Upper lobe of left lung (tissue), 6 donors: ENCODE measurements around the gene DIO3. TPM values are rescaled to one million over a fixed set of nuclear protein-coding genes. Genes with fewer than 3 reads are reported as not detected.

Experiments
- ATAC-seq, 2 donors: fragments of 200-7000 bp; cut with Tn5 transposase; one replicate each; pipeline ENCODE4 v1.9.1; 2022; ENCODE audit warnings: mild to moderate bottlenecking in 2 of 2, moderate library complexity in 2 of 2; ENCODE audit not compliant: low FRiP score in 2 of 2
- DNase-seq, 2 donors: peaks; one replicate each; pipeline ENCODE4 v3.0.0-alpha.2; 2019 to 2020
- H3K27ac ChIP-seq, 4 donors: fragments of 200-600 bp; sonication (generic); one replicate each; pipeline ENCODE4 v1.5.1; 2016 to 2019
- H3K27me3 ChIP-seq, 4 donors: fragments of 200-600 bp; sonication (generic); one replicate each; pipeline ENCODE4 v1.5.1; 2017 to 2019
- H3K36me3 ChIP-seq, 4 donors: fragments of 200-600 bp; sonication (generic); one replicate each; pipeline ENCODE4 v1.5.1; 2016 to 2019
- H3K4me1 ChIP-seq, 4 donors: fragments of 200-600 bp; sonication (generic); one replicate each; pipeline ENCODE4 v1.5.1; 2018 to 2019
- H3K4me3 ChIP-seq, 4 donors: fragments of 200-600 bp; sonication (generic); one replicate each; pipeline ENCODE4 v1.5.1; 2017 to 2019; ENCODE audit warnings: mild to moderate bottlenecking in 2 of 4, moderate library complexity in 1 of 4
- H3K9me3 ChIP-seq, 4 donors: fragments of 200-600 bp; sonication (generic); one replicate each; pipeline ENCODE4 v1.5.1; 2018 to 2019
- EP300 ChIP-seq, 4 donors: sonication (generic); formaldehyde crosslinking; IDR thresholded peaks; one replicate each; pipeline ENCODE4 v1.5.1; 2017; ENCODE audit warnings: antibody characterized with exemption in 4 of 4, control low read depth in 2 of 4
- POLR2A ChIP-seq, 4 donors: fragments of 450-650 bp; IDR thresholded peaks; one replicate each; pipeline ENCODE4 v1.5.1; 2016 to 2017; ENCODE audit warnings: antibody characterized with exemption in 4 of 4, mild to moderate bottlenecking in 2 of 4
- POLR2AphosphoS5 ChIP-seq, 2 donors: sonication (generic); formaldehyde crosslinking; IDR thresholded peaks; one replicate each; pipeline ENCODE4 v1.5.1; 2017; ENCODE audit warnings: antibody characterized with exemption in 2 of 2
- WGBS, 2 donors: methylation state at CpG; one replicate each; pipeline ENCODE4 v1.1.5; 2017 to 2018; 5-methylcytosine and 5-hydroxymethylcytosine counted together
- total RNA-seq, 6 donors: library from RNA; depleted of rRNA in 4 of 6; stranded (reverse); fragments of >200 nt in 4 of 6; gene quantifications; one replicate each; pipeline versions ENCODE4 v1.1.0 to v1.2.1, GENCODE V29; 2016 to 2021
- TF ChIP-seq, protein P1 (sequence below), 6 experiments: fragments of 450-650 bp in 4 of 6; fragments of 200-600 bp in 2 of 6; sonication (generic) in 2 of 6; IDR thresholded peaks; one replicate each; pipeline ENCODE4 v1.5.1; 2016 to 2019; ENCODE audit warnings: antibody characterized with exemption in 6 of 6
- donor health status: DM: no; HTN: no; CAD: no; lungs with moderate emphysema.
- donor health status: DM: no; HTN: yes; CAD: no; lungs with severe emphysema.

Gene DIO3
- total RNA-seq, 6 donors from 2014 or later, result 0.30 to 3.6 (median 1.9) TPM

- Histone ChIP-seq H3K36me3 (no peaks in the 10 kb centered on the region), H3K9me3 (no peaks in the 10 kb centered on the region), H3K27me3 (no peaks in the 10 kb centered on the region), H3K4me1 (peaks cover 0 to 2% (median under 1%) of the 10 kb centered on the region in 4 donors), H3K4me3 (no peak overlapping the region), H3K27ac (no peak overlapping the region)
- no peak for TF ChIP-seq POLR2A (IDR thresholded peaks at IDR 0.05)
- TF ChIP-seq, protein P1, sequence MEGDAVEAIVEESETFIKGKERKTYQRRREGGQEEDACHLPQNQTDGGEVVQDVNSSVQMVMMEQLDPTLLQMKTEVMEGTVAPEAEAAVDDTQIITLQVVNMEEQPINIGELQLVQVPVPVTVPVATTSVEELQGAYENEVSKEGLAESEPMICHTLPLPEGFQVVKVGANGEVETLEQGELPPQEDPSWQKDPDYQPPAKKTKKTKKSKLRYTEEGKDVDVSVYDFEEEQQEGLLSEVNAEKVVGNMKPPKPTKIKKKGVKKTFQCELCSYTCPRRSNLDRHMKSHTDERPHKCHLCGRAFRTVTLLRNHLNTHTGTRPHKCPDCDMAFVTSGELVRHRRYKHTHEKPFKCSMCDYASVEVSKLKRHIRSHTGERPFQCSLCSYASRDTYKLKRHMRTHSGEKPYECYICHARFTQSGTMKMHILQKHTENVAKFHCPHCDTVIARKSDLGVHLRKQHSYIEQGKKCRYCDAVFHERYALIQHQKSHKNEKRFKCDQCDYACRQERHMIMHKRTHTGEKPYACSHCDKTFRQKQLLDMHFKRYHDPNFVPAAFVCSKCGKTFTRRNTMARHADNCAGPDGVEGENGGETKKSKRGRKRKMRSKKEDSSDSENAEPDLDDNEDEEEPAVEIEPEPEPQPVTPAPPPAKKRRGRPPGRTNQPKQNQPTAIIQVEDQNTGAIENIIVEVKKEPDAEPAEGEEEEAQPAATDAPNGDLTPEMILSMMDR (IDR thresholded peaks at IDR 0.05), result no peak
- TF ChIP-seq EP300 (IDR thresholded peaks at IDR 0.05), result no peak
- TF ChIP-seq POLR2AphosphoS5 (IDR thresholded peaks at IDR 0.05), result no peak
- 90 to 97% methylated on average over 18 to 21 of the region's 22 CpGs for WGBS, 2 donors
- no peak for ATAC-seq
- no peak for DNase-seq
These were observed 20.5 kb upstream of the DIO3 start for GRCh38 chr14:101540481-101541462.

- ATAC-seq, result no peak
- Histone ChIP-seq H3K9me3 (no peaks in the 10 kb centered on the region), H3K4me1 (no peaks in the 10 kb centered on the region), H3K4me3 (no peak overlapping the region), H3K36me3 (no peaks in the 10 kb centered on the region), H3K27me3 (peaks cover 0 to 3% (median 0%) of the 10 kb centered on the region in 4 donors), H3K27ac (no peak overlapping the region)
- 87% methylated on average over 9 of the region's 9 CpGs for WGBS, 2 donors
- DNase-seq, result no peak
- TF ChIP-seq, protein P1 (IDR thresholded peaks at IDR 0.05), result no peak
- no peak for TF ChIP-seq EP300 (IDR thresholded peaks at IDR 0.05)
- TF ChIP-seq POLR2A (IDR thresholded peaks at IDR 0.05), result no peak
- TF ChIP-seq POLR2AphosphoS5 (IDR thresholded peaks at IDR 0.05), result no peak
These were observed 18.9 kb upstream of the DIO3 start for GRCh38 chr14:101542391-101542790.

- Histone ChIP-seq H3K27ac (no peak overlapping the region), H3K9me3 (no peaks in the 10 kb centered on the region), H3K27me3 (peaks cover 0 to 4% (median 0%) of the 10 kb centered on the region in 4 donors), H3K4me1 (no peaks in the 10 kb centered on the region), H3K4me3 (no peak overlapping the region), H3K36me3 (no peaks in the 10 kb centered on the region)
- no peak for ATAC-seq
- TF ChIP-seq, protein P1 (IDR thresholded peaks at IDR 0.05), result no peak
- no peak for TF ChIP-seq POLR2AphosphoS5 (IDR thresholded peaks at IDR 0.05)
- no peak for TF ChIP-seq POLR2A (IDR thresholded peaks at IDR 0.05)
- no peak for TF ChIP-seq EP300 (IDR thresholded peaks at IDR 0.05)
- DNase-seq, result no peak
- WGBS, 2 donors, result 96% methylated on average over 16 of the region's 16 CpGs
These were observed 17.5 kb upstream of the DIO3 start for GRCh38 chr14:101543814-101544213.

DNA sequence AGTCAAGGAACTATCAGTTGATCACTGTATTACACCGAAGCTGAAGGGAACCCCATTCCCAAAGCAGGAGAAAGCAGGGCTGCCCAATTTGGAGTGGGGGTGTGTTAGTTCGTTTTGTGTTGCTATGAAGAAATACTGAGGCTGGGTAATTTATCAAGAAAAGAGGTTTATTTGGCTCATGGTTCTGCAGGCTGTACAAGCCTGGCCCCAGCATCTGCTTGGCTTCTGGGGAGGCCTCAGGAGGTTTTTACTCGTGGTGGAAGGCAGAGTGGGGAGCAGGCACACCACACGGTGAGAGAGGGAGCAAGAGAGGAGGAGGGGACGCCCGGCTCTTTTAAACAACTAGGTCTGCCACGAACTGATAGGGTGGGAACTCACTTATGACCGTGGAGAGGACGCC, 16.7 kb upstream of the DIO3 start:
- no peak for DNase-seq
- Histone ChIP-seq H3K27ac (no peak overlapping the region), H3K36me3 (no peaks in the 10 kb centered on the region), H3K4me1 (no peaks in the 10 kb centered on the region), H3K4me3 (no peak overlapping the region), H3K9me3 (no peaks in the 10 kb centered on the region), H3K27me3 (peaks cover 0 to 4% (median 0%) of the 10 kb centered on the region in 4 donors)
- TF ChIP-seq, protein P1 (IDR thresholded peaks at IDR 0.05), result no peak
- TF ChIP-seq EP300 (IDR thresholded peaks at IDR 0.05), result no peak
- no peak for TF ChIP-seq POLR2AphosphoS5 (IDR thresholded peaks at IDR 0.05)
- TF ChIP-seq POLR2A (IDR thresholded peaks at IDR 0.05), result no peak
- 80 to 81% methylated on average over 7 to 9 of the region's 9 CpGs for WGBS, 2 donors
- ATAC-seq, result no peak
